RCC 7860 (cell line): ENCODE results near the gene CYBC1.

Source experiments
- DNase-seq: peaks from one replicate; pipeline ENCODE4 v3.0.0-alpha.2; 2015; ENCODE audit warnings: low spot score
- FAIRE-seq: peaks from 2 replicates; lab custom pipeline; 2012; peaks lifted over from hg19 to GRCh38; lab: Jason Lieb, UNC

CYBC1 gene

GRCh38 chr17:82449131-82449882 lies 1.2 kb downstream of the CYBC1 start:
- DNase-seq, result no peak
- FAIRE-seq, result no peak

DNA sequence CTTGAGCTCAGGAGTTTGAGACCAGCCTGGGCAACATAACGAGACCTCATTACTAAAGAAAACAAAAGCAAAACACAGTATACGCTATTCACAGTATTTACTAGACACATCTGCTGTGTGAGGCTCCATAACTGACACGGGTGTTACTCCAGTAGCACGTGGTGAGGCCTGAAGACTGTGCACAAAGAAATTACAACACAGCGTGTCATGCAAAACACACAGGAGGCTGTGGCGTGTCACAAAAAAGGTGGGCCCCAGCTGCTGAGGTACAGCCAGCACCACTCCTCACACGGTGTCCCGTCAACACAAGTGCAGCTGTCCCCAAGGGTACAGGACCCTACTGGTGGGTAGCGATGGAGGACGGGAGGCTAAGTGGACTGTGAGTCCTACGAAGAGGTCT lies 2.7 kb downstream of the CYBC1 start:
- FAIRE-seq (no peak), DNase-seq (no peak)

- FAIRE-seq (no peak), DNase-seq (no peak)
Observed at GRCh38 chr17:82446649-82447048, 3.9 kb downstream of the CYBC1 start.

GRCh38 chr17:82446124-82446523 lies 4.4 kb downstream of the CYBC1 start:
- FAIRE-seq, result no peak
- no peak for DNase-seq

DNA sequence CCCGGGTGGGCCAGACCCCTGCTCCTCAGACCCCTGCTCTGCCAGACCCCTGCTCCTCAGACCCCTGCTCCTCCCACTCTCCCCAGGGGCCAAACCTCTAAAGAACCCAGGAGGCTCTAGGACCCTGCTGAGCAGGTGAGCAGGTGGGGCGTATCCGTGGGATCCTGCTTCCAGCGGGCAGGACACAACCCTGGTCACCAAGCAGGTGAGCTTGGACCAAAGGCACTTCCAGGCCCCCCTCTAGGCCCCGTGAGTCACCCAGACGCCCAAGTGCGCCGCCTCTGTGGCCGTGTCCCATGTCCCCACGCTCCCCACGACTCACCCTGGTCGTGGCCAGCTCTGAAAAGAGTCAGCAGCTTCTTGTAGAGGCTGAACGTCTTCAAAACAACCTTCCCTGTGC lies 5.0 kb downstream of the CYBC1 start:
- FAIRE-seq, result no peak

DNA sequence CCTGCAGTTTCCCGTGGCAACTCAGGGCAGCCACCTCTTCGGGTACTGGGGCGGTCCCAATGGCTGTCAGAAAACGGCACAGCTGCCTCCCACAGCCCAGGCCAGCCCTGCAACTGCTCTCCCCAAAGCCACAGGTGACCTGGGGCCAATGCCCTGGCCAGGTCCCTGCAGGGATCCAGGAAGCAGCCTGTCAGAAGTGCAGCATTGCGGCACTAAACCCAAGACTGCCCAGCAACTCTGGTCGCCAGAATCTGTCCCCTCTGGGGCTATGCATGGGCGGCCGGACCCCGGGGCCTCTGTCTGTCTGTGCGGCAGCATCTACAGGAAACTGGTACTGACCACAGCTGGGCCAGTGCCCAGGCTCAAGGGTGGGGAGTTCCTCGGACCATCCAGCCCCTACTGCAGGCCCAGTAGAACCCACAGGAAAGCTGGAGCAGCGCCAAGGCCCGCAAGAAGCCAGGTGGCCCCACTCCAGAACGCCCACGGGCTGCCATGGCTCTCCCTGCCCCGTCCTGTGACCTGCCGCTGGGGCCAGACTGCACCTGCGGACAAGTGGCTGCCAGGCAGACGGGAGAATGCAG lies 5.5 kb downstream of the CYBC1 start:
- FAIRE-seq (no peak), DNase-seq (no peak)

More for the DNA sequence above, 5.0 kb downstream of the CYBC1 start:
- DNase-seq, result no peak

- no peak for FAIRE-seq
Observed at GRCh38 chr17:82444284-82444893, 6.2 kb downstream of the CYBC1 start.

DNA sequence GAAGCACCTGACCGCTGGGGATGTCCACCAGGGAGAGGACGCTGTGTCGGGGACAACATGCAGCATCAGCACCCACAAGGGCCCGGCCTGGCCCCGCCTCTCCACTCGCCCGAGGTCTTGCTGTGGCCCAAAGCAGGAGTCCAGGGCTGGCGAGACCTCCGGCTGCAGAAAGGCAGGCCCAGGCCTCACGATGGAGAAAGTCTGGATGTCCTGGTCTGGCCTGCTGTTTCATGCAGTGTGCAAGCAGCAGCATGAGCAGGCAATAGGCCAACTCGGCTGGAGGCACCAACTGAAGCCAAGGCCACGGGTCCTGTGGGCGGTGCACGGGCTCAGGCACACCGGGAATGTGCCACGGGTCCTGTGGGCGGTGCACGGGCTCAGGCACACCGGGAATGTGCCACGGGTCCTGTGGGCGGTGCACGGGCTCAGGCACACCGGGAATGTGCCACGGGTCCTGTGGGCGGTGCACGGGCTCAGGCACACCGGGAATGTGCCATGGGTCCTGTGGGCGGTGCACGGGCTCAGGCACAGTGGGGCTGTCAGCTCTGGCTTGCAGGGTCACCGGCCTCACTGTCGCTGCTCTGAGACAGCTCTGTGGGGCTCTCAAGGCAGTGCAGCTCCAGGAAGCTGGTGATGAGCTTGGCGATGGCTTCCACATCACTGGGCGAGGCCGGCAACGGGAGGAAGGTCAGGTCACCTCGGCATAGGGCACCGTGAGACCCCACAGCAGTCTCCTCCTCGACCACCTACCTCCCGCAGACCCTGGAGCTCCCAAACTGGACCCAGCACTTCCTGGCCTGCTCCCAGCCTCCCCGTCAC lies 6.9 kb downstream of the CYBC1 start:
- FAIRE-seq, result no peak
- no peak for DNase-seq

More at GRCh38 chr17:82444284-82444893, 6.2 kb downstream of the CYBC1 start:
- DNase-seq, result no peak

- FAIRE-seq, result no peak
- DNase-seq, result no peak
Observed at GRCh38 chr17:82442643-82443464, 7.7 kb downstream of the CYBC1 start.

DNA sequence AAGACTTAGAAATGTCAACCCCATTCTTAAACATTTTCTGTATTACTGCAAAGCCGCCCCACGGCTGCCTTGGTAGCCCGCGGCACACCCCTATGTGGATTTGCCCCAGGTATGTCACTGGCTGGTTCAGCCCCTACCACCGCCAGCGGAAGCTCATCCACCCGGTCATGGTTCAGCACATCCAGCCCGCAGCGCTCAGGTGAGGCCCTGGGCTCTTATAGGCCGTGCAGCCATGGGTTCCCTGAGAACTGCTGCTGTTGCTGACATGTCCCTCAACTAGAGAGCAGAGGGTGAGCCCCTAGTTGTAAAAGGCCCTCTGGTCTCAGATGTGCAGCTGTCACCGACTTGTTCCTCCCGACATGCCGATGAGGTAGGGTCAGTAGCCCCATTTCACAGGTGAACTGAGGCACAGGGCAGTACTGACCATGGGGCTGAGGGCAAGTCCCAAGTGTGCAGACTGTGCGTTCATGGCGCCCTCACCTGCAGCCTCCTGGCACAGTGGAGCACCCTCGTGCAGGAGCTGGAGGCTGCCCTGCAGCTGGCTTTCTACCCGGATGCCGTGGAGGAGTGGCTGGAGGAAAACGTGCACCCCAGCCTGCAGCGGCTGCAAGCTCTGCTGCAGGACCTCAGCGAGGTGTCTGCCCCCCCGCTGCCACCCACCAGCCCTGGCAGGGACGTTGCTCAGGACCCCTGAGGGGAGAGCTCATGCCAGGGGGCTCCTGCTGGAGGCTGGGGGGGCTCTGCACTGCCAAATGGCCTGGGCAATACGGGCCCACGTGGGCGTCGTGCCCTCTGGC lies 8.7 kb downstream of the CYBC1 start:
- no peak for DNase-seq
- FAIRE-seq, result no peak

DNA sequence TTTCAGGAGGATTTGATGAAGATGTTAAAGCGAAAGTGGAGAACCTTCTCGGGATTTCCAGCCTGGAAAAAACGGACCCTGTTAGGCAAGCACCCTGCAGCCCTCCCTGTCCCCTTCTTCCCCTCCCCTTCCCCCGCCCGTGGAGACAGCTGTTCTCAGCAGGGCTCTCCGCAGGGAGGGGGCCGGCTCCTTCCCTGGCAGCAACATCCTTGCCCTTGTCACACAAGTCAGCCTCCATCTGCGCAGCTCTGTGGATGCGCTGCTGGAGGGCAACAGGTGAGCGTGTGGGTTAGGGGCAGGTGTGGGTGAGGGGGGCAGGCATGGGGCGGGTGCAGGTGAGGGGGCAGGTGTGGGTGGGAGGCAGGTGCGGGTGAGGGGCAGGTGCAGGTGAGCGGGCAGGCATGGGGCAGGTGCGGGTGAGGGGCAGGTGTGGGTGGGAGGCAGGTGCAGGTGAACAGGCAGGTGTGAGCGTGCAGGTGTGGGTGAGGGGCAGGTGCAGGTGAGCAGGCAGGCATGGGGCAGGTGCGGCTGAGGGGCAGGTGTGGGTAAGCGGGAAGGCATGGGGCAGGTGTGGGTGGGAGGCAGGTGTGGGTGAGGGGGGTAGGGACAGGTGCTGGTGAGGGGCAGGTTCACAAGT lies 9.4 kb downstream of the CYBC1 start:
- DNase-seq, result no peak
- FAIRE-seq, result no peak

GRCh38 chr17:82440469-82440981 lies 10.0 kb downstream of the CYBC1 start:
- DNase-seq, result no peak
- FAIRE-seq, result no peak

- FAIRE-seq, result no peak
- no peak for DNase-seq
Observed at GRCh38 chr17:82439829-82440365, 10.7 kb downstream of the CYBC1 start.

DNA sequence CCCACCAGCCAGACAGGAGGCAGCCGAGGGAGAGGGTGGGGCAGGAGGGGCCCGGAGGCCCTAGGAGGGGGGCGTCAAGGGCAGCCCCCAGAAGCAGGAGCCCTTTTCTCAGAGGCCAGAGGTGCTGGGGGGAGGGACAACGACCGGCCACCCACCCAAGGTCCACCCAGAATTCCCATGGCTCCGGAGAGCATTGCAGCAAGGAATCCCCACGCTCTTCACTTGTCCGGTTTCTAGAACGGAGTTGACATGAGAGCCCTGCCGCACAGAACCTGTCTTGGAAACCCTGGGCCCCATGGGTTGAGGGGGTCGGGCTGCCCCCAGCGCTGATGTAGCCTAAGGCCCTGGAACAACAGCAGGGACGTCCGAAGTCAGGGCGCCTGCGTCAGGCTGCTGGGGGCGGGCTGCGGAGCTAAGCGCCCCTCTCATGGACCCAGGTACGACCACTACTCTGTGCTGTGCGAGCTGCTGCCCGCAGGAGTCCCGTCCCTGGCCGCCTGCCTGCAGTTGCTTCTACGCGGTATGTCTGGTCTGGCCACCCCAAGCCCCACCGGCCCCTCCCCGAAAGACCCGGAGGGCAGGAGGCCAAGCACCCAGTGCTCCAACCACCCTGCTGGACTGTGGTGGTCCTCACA lies 11.2 kb downstream of the CYBC1 start:
- no peak for FAIRE-seq
- DNase-seq, result no peak

- no peak for FAIRE-seq
Observed at GRCh38 chr17:82438401-82439193, 12.0 kb downstream of the CYBC1 start.

GRCh38 chr17:82437325-82437668 lies 13.3 kb downstream of the CYBC1 start:
- FAIRE-seq (no peak), DNase-seq (no peak)

More at GRCh38 chr17:82438401-82439193, 12.0 kb downstream of the CYBC1 start:
- no peak for DNase-seq

DNA sequence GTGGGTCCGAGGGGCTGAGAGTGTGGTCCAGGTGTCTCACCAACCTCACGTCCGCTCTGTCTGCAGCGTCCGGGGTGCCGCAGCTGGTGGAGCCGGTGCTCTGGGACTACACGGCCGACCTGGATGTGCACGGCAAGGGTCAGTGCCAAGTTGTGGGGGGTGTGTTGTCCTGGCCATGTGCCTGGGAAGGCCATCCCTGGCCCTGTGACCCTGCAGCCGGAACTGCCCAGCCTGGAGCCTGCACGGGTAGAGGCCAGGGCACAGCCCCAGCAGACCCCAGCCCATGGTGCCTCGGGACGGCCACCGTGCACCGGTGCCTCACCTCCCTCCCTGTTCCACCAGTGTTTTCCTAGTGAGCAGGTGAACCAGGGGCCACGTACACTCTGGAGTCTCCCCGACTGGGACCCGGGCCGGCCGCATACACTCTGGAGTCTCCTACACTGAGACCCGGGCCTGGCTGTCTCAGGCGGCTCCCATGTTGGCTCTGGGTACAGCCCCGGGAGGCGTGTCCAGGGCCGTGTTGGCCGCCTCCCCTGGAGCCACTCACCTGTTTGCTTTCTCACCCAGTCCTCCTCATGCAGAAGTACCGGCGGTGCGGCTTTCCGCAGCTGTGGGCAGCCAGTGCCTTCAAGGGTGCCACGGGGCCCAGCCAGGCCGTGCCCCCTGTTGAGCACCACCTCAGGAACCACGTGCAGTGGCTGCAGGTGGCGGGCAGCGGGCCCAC lies 13.8 kb downstream of the CYBC1 start:
- FAIRE-seq (no peak), DNase-seq (no peak)
